Measurements from ENCODE around the gene CA14. TPM values are rescaled to one million over a fixed set of nuclear protein-coding genes. Genes with fewer than 3 reads are reported as not detected.

Gene CA14
- total and polyA plus RNA-seq, 9 of the 15 experiments (the other 6 are each of a cell fraction or from before 2014, with no cell fraction given): 0.13 to 0.57 (median 0.26) TPM; not detected in 1

- intact Hi-C loops (cut with micrococcal nuclease) (no loop called here), in situ Hi-C loops (cut with MboI) (no loop called here)
- no peaks in the 10 kb centered on the region for H3K9me3 ChIP-seq (replicated peaks; ENCODE audit: control insufficient read depth, insufficient read depth, low read depth, low read length)
- FAIRE-seq: no peak
- no peak overlapping the region for H2AFZ ChIP-seq (ENCODE audit: low read depth, low read length)
- H3K4me3 ChIP-seq: no peak overlapping the region
- TF ChIP-seq BACH1 (tag; IDR thresholded peaks at IDR 0.05) (no peak), ZBTB1 (CRISPR knock-in tag; IDR thresholded peaks at IDR 0.05; ENCODE audit: borderline replicate concordance, low read depth) (no peak), POLR2A (conservative IDR thresholded peaks at IDR 0.05) (peak; percentile 49; the same call in 1 of the 2 replicates), SRF (CRISPR knock-in tag; IDR thresholded peaks at IDR 0.05) (no peak)
- peaks cover 33% of the 10 kb centered on the region for H3K36me3 ChIP-seq (ENCODE audit: control insufficient read depth, insufficient read depth, low read length)
- no peaks in the 10 kb centered on the region for H4K20me1 ChIP-seq (replicated peaks; ENCODE audit: control insufficient read depth, insufficient read depth, low read length)
- no peaks in the 10 kb centered on the region for H3K9me1 ChIP-seq (ENCODE audit: control insufficient read depth, insufficient read depth, low read length)
- peaks cover 18% of the 10 kb centered on the region for H3K79me2 ChIP-seq (ENCODE audit: control insufficient read depth, insufficient read depth, low read length)
- H3K9ac ChIP-seq (ENCODE audit: insufficient read depth in 1 of 2, low read depth in 2 of 2, low read length in 2 of 2): no peak overlapping the region
- CTCF ChIA-PET (ENCODE audit: low intra/inter-chr PET ratio): no interaction called here
- H3K4me2 ChIP-seq (ENCODE audit: insufficient read depth, low read length): no peak overlapping the region
- no TSS peak for BruUV-seq (replicated peaks)
- peaks cover 16 to 20% of the 10 kb centered on the region in 2 experiments for H3K4me1 ChIP-seq (replicated peaks in 1 of 2; ENCODE audit: control insufficient read depth in 2 of 2, insufficient read depth in 2 of 2, low read length in 2 of 2)
- DNase-seq (ENCODE audit: extremely low read depth in 1 of 4, low spot score in 3 of 4): no peak
- 41% methylated on average over 5 of the region's 6 CpGs for WGBS (ENCODE audit: insufficient coverage, low coverage, missing lambda C conversion rate)
- H3K27me3 ChIP-seq (ENCODE audit: control insufficient read depth in 2 of 2, insufficient read depth in 2 of 2, low read length in 2 of 2): no peaks in the 10 kb centered on the region; a peak in 1 of 5 replicates
- no peak overlapping the region for H3K27ac ChIP-seq (ENCODE audit: extremely low read depth, low read depth, low read length)
- POLR2A ChIA-PET: interaction anchor here (0.5 to 1.7 kb wide), 4 partner anchors 9 to 338 kb away, joined by 3 to 6 read pairs (median 4); partner anchors contain the start of gene C1orf54
- no peak for ATAC-seq
Measured at GRCh38 chr1:150263549-150263948, 6.0 kb downstream of the CA14 start.

DNA sequence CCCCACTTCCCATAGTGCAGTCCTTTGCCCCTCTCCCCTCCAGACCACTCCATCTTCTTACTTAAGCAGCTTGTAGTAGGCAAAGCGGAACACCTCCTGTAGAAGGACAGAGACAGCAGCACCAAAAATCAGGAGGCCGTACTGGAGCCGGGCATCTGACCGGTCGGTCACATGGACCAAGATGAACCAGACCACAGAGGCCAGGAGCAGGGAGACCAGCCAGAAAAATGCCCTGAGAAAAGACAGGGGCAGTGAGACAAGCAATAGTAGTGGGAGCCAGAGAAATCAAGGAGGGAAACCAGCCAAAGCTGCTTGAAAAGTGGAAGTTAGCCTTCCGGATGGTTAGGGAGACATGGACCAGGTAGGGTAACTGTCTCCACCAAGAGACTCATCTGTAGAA, 10.3 kb downstream of the CA14 start:
- H3K27me3 ChIP-seq (ENCODE audit: control insufficient read depth in 2 of 2, insufficient read depth in 2 of 2, low read length in 2 of 2): no peaks in the 10 kb centered on the region
- ChIA-PET POLR2A (no interaction called here), CTCF (ENCODE audit: low intra/inter-chr PET ratio) (no interaction called here)
- H3K4me1 ChIP-seq (replicated peaks in 1 of 2; ENCODE audit: control insufficient read depth in 2 of 2, insufficient read depth in 2 of 2, low read length in 2 of 2): peaks cover 13 to 22% of the 10 kb centered on the region in 2 experiments
- no peaks in the 10 kb centered on the region for H4K20me1 ChIP-seq (replicated peaks; ENCODE audit: control insufficient read depth, insufficient read depth, low read length)
- H3K9me1 ChIP-seq (ENCODE audit: control insufficient read depth, insufficient read depth, low read length): no peaks in the 10 kb centered on the region
- 6% methylated on average over 6 of the region's 6 CpGs for WGBS (ENCODE audit: insufficient coverage, low coverage, missing lambda C conversion rate)
- H3K4me3 ChIP-seq: peak overlapping the region; percentile 92
- no peak for FAIRE-seq
- H3K4me2 ChIP-seq (ENCODE audit: insufficient read depth, low read length): peak overlapping the region; percentile 97
- BruUV-seq (replicated peaks): no TSS peak
- peaks cover 33% of the 10 kb centered on the region for H3K36me3 ChIP-seq (ENCODE audit: control insufficient read depth, insufficient read depth, low read length)
- intact Hi-C loops (cut with micrococcal nuclease) (loop anchor here (5.0 kb wide), 1 partner anchor 94 kb away; the partner anchor contains the start of gene RPRD2), in situ Hi-C loops (cut with MboI) (no loop called here)
- H3K9ac ChIP-seq (ENCODE audit: insufficient read depth in 1 of 2, low read depth in 2 of 2, low read length in 2 of 2): peak overlapping the region; percentile 80 to 96
- ATAC-seq: no peak
- no peak for DNase-seq (ENCODE audit: extremely low read depth in 1 of 4, low spot score in 3 of 4)
- H3K9me3 ChIP-seq (replicated peaks; ENCODE audit: control insufficient read depth, insufficient read depth, low read depth, low read length): no peaks in the 10 kb centered on the region
- peak overlapping the region; percentile 86 for H3K27ac ChIP-seq (ENCODE audit: extremely low read depth, low read depth, low read length)
- H3K79me2 ChIP-seq (ENCODE audit: control insufficient read depth, insufficient read depth, low read length): peaks cover 21% of the 10 kb centered on the region
- TF ChIP-seq SMARCA4 (IDR thresholded peaks at IDR 0.05) (no peak), ZNF740 (CRISPR knock-in tag; IDR thresholded peaks at IDR 0.05) (0 out of 2 replicates have a peak, but pooled peaks have one; percentile 19), ZNF740 (tag; IDR thresholded peaks at IDR 0.05) (no peak)
- H2AFZ ChIP-seq (ENCODE audit: low read depth, low read length): no peak overlapping the region

All from K562 (cell line).